Stomach smooth muscle (tissue), 2 donors: Measurements from ENCODE around the gene DOCK11.
"Not testable (repeated sequence)": the region's sequence is repeated elsewhere in the genome, so short reads cannot be mapped to it uniquely, and the experiment has no call there.

Experiments used
- H3K27ac ChIP-seq: one replicate; pipeline ENCODE4 v1.7.0; 2013; ENCODE audit warnings: mild to moderate bottlenecking, low read length, inconsistent platforms
- H3K27me3 ChIP-seq, 2 donors: one replicate each; pipeline ENCODE4 v1.7.0; 2013; ENCODE audit warnings: low read length in 2 of 2; ENCODE audit not compliant: insufficient read depth in 2 of 2, control insufficient read depth in 1 of 2
- H3K36me3 ChIP-seq, 2 donors: one replicate each; pipeline ENCODE4 v1.7.0; 2013; ENCODE audit warnings: low read length in 2 of 2; ENCODE audit not compliant: control insufficient read depth in 2 of 2, insufficient read depth in 2 of 2
- H3K4me1 ChIP-seq: one replicate; pipeline ENCODE4 v1.7.0; 2013; ENCODE audit warnings: low read length; ENCODE audit not compliant: control insufficient read depth, insufficient read depth
- H3K4me3 ChIP-seq, 2 donors: one replicate each; pipeline ENCODE4 v1.7.0; 2013; ENCODE audit warnings: low read length in 2 of 2
- H3K9ac ChIP-seq, 2 donors: one replicate each; pipeline ENCODE4 v1.7.0; 2013; ENCODE audit warnings: low read length in 2 of 2, mild to moderate bottlenecking in 1 of 2
- H3K9me3 ChIP-seq, 2 donors: one replicate each; pipeline ENCODE4 v1.7.0; 2013; ENCODE audit warnings: low read length in 2 of 2; ENCODE audit not compliant: control insufficient read depth in 2 of 2
- donor health status: healthy.
- donor health status: Pancreatic carcinoma.

DOCK11 gene

DNA sequence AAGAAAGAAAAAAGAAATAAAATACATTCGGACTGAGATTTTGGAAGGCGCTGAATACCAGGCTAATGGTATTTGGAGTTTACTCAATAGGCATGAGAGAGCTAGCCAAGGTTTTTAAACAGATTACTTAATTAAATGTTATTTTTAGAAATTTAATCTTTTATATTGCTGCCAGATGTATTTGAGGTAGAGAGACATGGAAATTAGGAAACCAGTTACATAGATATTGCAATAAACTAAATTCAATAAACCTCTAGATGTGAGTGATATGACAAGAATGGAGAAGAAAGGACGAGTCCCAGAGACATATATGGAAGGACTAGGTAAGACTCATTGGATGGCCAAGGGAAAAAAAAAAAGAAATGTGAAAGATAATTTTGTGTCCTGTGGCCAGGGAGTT lies 193.3 kb downstream of the DOCK11 start:
- no peaks in the 10 kb centered on the region for H3K36me3 ChIP-seq
- H3K27ac ChIP-seq: no peak overlapping the region
- no peaks in the 10 kb centered on the region for H3K27me3 ChIP-seq
- no peak overlapping the region for H3K9ac ChIP-seq
- H3K9me3 ChIP-seq: no peaks in the 10 kb centered on the region
- no peak overlapping the region for H3K4me3 ChIP-seq
- no peaks in the 10 kb centered on the region for H3K4me1 ChIP-seq

- H3K4me3 ChIP-seq: no peak overlapping the region
- H3K27ac ChIP-seq: no peak overlapping the region
- H3K9me3 ChIP-seq: no peaks in the 10 kb centered on the region
- H3K4me1 ChIP-seq: no peaks in the 10 kb centered on the region
- H3K36me3 ChIP-seq: no peaks in the 10 kb centered on the region
- no peaks in the 10 kb centered on the region for H3K27me3 ChIP-seq
- no peak overlapping the region for H3K9ac ChIP-seq
Observed at GRCh38 chrX:118693843-118694242, 198.2 kb downstream of the DOCK11 start.

DNA sequence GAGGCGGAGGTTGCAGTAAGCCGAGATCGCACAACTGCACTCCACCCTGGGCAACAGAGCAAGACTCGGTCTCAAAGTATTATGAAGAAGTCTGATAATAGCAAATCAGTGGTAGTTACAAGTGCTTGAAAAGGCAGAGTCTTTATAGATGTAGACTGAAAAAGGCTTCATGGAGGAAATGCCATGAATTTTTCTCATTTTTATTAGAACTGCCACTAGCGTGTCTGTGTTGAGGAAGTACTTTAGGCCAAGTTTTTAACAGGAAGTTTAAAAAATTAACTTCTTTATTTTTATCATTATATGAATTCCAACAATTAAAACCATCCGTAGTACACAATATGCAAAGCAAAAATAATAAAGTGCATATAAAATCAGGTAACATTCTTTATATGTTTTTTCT lies 199.0 kb downstream of the DOCK11 start:
- peaks cover 0 to 3% of the 10 kb centered on the region in 2 donors for H3K27me3 ChIP-seq
- H3K9me3 ChIP-seq: no peaks in the 10 kb centered on the region
- H3K4me1 ChIP-seq: no peaks in the 10 kb centered on the region
- H3K4me3 ChIP-seq: no peak overlapping the region
- H3K27ac ChIP-seq: no peak overlapping the region
- no peaks in the 10 kb centered on the region for H3K36me3 ChIP-seq
- no peak overlapping the region for H3K9ac ChIP-seq

DNA sequence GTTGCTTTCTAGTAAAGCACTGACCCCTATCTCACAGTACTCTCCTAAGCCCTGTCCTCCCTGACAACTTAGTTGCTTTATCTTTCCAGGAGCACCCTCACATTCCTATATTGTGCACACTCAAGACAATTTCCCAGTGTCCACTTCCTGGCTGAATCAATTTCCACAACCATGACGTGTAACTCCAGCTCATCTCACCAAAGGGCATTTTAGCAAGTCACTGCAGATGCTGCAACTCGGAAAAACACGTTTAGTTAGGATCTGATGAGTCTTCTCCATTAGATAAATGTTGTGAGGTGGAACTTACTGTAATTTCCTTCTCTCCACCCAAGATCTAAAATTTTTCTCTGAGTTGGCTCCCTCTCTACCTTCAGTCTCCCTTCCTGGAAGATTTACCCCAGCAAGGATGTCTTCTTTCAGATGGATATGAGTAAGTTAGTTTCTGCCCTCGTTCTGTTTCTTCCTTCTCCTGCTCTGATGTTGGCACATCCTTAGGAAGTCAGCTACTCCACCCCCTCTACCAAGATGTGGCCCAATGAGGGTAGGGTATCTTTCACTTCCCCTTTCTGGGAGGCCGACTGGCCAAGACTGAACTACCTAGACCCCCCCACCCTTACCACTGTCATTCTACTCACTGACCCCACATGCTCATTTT lies 203.0 kb downstream of the DOCK11 start:
- no peak overlapping the region for H3K4me3 ChIP-seq
- H3K9me3 ChIP-seq: no peaks in the 10 kb centered on the region
- H3K4me1 ChIP-seq: no peaks in the 10 kb centered on the region
- peaks cover 0 to 3% of the 10 kb centered on the region in 2 donors for H3K27me3 ChIP-seq
- no peak overlapping the region for H3K27ac ChIP-seq
- H3K36me3 ChIP-seq: no peaks in the 10 kb centered on the region
- H3K9ac ChIP-seq: no peak overlapping the region

DNA sequence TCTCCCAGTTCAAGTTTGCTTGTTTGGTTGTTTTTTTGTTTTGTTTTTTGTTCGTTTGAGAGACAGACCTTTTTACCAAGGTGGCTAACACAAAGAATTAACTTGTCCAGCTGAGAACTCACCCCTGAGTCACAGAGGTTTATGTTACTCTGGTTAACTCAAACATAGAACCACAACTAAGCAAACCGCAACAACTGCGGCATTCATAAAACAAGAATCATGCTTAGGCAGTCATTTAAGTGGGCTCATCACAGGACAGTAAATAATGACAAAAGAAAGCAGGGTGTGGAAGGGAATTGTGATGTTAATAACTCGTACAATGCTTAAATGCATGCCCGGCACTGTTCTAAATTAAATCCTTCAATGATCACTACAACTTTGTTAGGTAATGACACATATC lies 207.1 kb downstream of the DOCK11 start:
- H3K4me3 ChIP-seq: no peak overlapping the region
- no peak overlapping the region for H3K9ac ChIP-seq
- H3K36me3 ChIP-seq: no peaks in the 10 kb centered on the region
- no peaks in the 10 kb centered on the region for H3K9me3 ChIP-seq
- H3K4me1 ChIP-seq: peaks cover 3% of the 10 kb centered on the region
- H3K27me3 ChIP-seq: peaks cover 0 to 3% of the 10 kb centered on the region in 2 donors
- H3K27ac ChIP-seq: no peak overlapping the region

GRCh38 chrX:118706681-118707080 lies 211.1 kb downstream of the DOCK11 start:
- H3K36me3 ChIP-seq: no peaks in the 10 kb centered on the region
- peaks cover 3% of the 10 kb centered on the region for H3K4me1 ChIP-seq
- no peaks in the 10 kb centered on the region for H3K27me3 ChIP-seq
- no peak overlapping the region for H3K9ac ChIP-seq
- no peak overlapping the region for H3K4me3 ChIP-seq
- H3K27ac ChIP-seq: no peak overlapping the region
- H3K9me3 ChIP-seq: no peaks in the 10 kb centered on the region

GRCh38 chrX:118714521-118714920 lies 218.9 kb downstream of the DOCK11 start:
- H3K27me3 ChIP-seq: no peaks in the 10 kb centered on the region
- no peak overlapping the region for H3K9ac ChIP-seq
- no peaks in the 10 kb centered on the region for H3K9me3 ChIP-seq
- H3K4me1 ChIP-seq: no peaks in the 10 kb centered on the region
- no peak overlapping the region for H3K4me3 ChIP-seq
- H3K36me3 ChIP-seq: no peaks in the 10 kb centered on the region
- H3K27ac ChIP-seq: no peak overlapping the region

GRCh38 chrX:118715917-118716316 lies 220.3 kb downstream of the DOCK11 start:
- H3K27me3 ChIP-seq, H3K9ac ChIP-seq, H3K36me3 ChIP-seq, H3K9me3 ChIP-seq, H3K4me3 ChIP-seq, H3K27ac ChIP-seq, H3K4me1 ChIP-seq: not testable (repeated sequence)

GRCh38 chrX:118716833-118717232 lies 221.2 kb downstream of the DOCK11 start:
- not testable (repeated sequence) for H3K27me3 ChIP-seq, H3K4me3 ChIP-seq, H3K9ac ChIP-seq, H3K36me3 ChIP-seq, H3K27ac ChIP-seq, H3K9me3 ChIP-seq, H3K4me1 ChIP-seq

- Histone ChIP-seq H3K9ac (no peak overlapping the region), H3K27ac (no peak overlapping the region), H3K27me3 (peaks cover 0 to under 1% of the 10 kb centered on the region in 2 donors), H3K4me3 (no peak overlapping the region), H3K4me1 (no peaks in the 10 kb centered on the region), H3K36me3 (no peaks in the 10 kb centered on the region), H3K9me3 (no peaks in the 10 kb centered on the region)
Observed at GRCh38 chrX:118717678-118718391, 222.2 kb downstream of the DOCK11 start.

DNA sequence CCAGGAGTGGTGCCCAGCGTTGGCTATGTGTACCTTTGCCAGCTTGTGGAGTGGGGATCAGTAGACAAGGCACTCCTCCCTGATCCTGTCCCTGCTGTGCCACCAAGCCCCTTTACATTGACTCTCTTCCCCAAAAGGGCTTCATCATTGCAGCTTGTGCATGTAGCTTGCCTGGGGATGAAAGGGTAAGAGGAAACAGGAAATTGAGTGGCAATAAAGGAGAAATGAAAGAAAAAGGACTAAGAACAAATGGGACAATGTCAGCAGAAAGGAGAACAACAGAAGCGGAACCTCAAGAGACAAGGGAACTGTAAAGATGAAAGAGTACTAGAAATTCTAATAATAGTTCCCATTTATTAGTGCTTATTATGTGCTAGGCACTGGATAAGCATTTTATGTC lies 223.1 kb downstream of the DOCK11 start:
- Histone ChIP-seq H3K27ac (no peak overlapping the region), H3K36me3 (no peaks in the 10 kb centered on the region), H3K4me3 (no peak overlapping the region), H3K27me3 (peaks cover 0 to 2% of the 10 kb centered on the region in 2 donors), H3K4me1 (no peaks in the 10 kb centered on the region), H3K9me3 (no peaks in the 10 kb centered on the region), H3K9ac (no peak overlapping the region)
